ENCODE data around the gene PCED1B.
"Not testable (repeated sequence)": the region's sequence is repeated elsewhere in the genome, so short reads cannot be mapped to it uniquely, and the experiment has no call there.

PCED1B gene

GRCh38 chr12:47182164-47182938, 102.9 kb downstream of the PCED1B start:
- not testable (repeated sequence) for DNase-seq

- DNase-seq: no peak
These were observed 104.8 kb downstream of the PCED1B start for GRCh38 chr12:47184229-47184628.

GRCh38 chr12:47184813-47185212, 105.4 kb downstream of the PCED1B start:
- no peak for DNase-seq

GRCh38 chr12:47186246-47186645, 106.8 kb downstream of the PCED1B start:
- no peak for DNase-seq

GRCh38 chr12:47188576-47189441, 109.4 kb downstream of the PCED1B start:
- peak in 2 of 3 donors; percentile 38 to 43 for DNase-seq

- DNase-seq: no peak
These were observed 110.3 kb downstream of the PCED1B start for GRCh38 chr12:47189728-47190127.

- peak in 2 of 3 donors; percentile 29 to 55 for DNase-seq
These were observed 110.9 kb downstream of the PCED1B start for GRCh38 chr12:47190271-47190750.

- DNase-seq: peak; percentile 18 to 67 (median 66)
These were observed 111.5 kb downstream of the PCED1B start for GRCh38 chr12:47190905-47191304.

- no peak for DNase-seq
These were observed 112.6 kb downstream of the PCED1B start for GRCh38 chr12:47192051-47192450.

GRCh38 chr12:47193066-47193465, 113.6 kb downstream of the PCED1B start:
- no peak for DNase-seq

- no peak for DNase-seq
These were observed 115.1 kb downstream of the PCED1B start for GRCh38 chr12:47194501-47194900.

GRCh38 chr12:47200446-47200845, 121.0 kb downstream of the PCED1B start:
- DNase-seq: no peak

GRCh38 chr12:47201190-47201589, 121.8 kb downstream of the PCED1B start:
- DNase-seq: not testable (repeated sequence)

GRCh38 chr12:47202176-47202575, 122.8 kb downstream of the PCED1B start:
- DNase-seq: no peak

- no peak for DNase-seq
These were observed 126.4 kb downstream of the PCED1B start for GRCh38 chr12:47205532-47206449.

GRCh38 chr12:47206450-47207339, 127.3 kb downstream of the PCED1B start:
- no peak for DNase-seq

GRCh38 chr12:47207340-47207717, 127.9 kb downstream of the PCED1B start:
- peak; percentile 48 to 55 (median 54) for DNase-seq

GRCh38 chr12:47207829-47208248, 128.4 kb downstream of the PCED1B start:
- peak in 2 of 3 donors; percentile 31 to 39 for DNase-seq

GRCh38 chr12:47209014-47209413, 129.6 kb downstream of the PCED1B start:
- DNase-seq: no peak

- DNase-seq: no peak
These were observed 131.4 kb downstream of the PCED1B start for GRCh38 chr12:47210776-47211175.

GRCh38 chr12:47212701-47213039, 133.2 kb downstream of the PCED1B start:
- DNase-seq: no peak

- no peak for DNase-seq
These were observed 134.0 kb downstream of the PCED1B start for GRCh38 chr12:47213396-47213795.

All from suppressor macrophage treated with lipopolysaccharide for 1 hour (primary cell).